Spleen (tissue), 11 donors: ENCODE data around the gene PBX1. TPM values are rescaled to one million over a fixed set of nuclear protein-coding genes. Genes with fewer than 3 reads are reported as not detected.

ENCODE experiments used
- DNase-seq: peaks from one replicate; pipeline ENCODE4 v3.0.0-alpha.2; 2020
- H3K27ac ChIP-seq, 8 donors: fragments of 200-600 bp; sonication (generic) in 7 of 8; 1 replicate in 4 of 8; 2 replicates in 4 of 8; pipeline versions ENCODE4 v1.5.0 to v1.8.0; 2016 to 2021; ENCODE audit warnings: inconsistent platforms in 4 of 8, mild to moderate bottlenecking in 4 of 8, moderate library complexity in 1 of 8
- H3K27me3 ChIP-seq, 7 donors: fragments of 200-600 bp; sonication (generic) in 6 of 7; replicated peaks in 1 of 7; 1 replicate in 4 of 7; 2 replicates in 3 of 7; pipeline versions ENCODE4 v1.5.0 to v1.8.0; 2016 to 2021; ENCODE audit warnings: inconsistent platforms in 3 of 7, mild to moderate bottlenecking in 1 of 7
- H3K36me3 ChIP-seq, 6 donors: fragments of 200-600 bp; sonication (generic) in 5 of 6; 1 replicate in 4 of 6; 2 replicates in 2 of 6; pipeline versions ENCODE4 v1.5.0 to v1.8.0; 2016 to 2021; ENCODE audit warnings: inconsistent platforms in 2 of 6
- H3K4me1 ChIP-seq, 6 donors: fragments of 200-600 bp; sonication (generic) in 5 of 6; 1 replicate in 3 of 6; 2 replicates in 3 of 6; pipeline versions ENCODE4 v1.5.0 to v1.8.0; 2016 to 2021; ENCODE audit warnings: inconsistent platforms in 3 of 6
- H3K4me3 ChIP-seq, 8 donors: fragments of 200-600 bp; sonication (generic) in 7 of 8; 1 replicate in 4 of 8; 2 replicates in 4 of 8; pipeline versions ENCODE4 v1.5.0 to v1.8.0; 2016 to 2021; ENCODE audit warnings: inconsistent platforms in 4 of 8, mild to moderate bottlenecking in 4 of 8, moderate library complexity in 2 of 8
- H3K9me3 ChIP-seq, 8 donors: fragments of 200-600 bp; sonication (generic) in 7 of 8; 1 replicate in 4 of 8; 2 replicates in 4 of 8; pipeline versions ENCODE4 v1.5.0 to v1.8.0; 2016 to 2021; ENCODE audit warnings: inconsistent platforms in 4 of 8
- CTCF ChIP-seq, 11 experiments: fragments of 200-600 bp in 7 of 11; fragments of 450-650 bp in 4 of 11; sonication (generic) in 4 of 11; IDR thresholded peaks in 8 of 11; conservative IDR thresholded peaks in 3 of 11; 1 replicate in 7 of 11; 2 replicates in 4 of 11; pipeline versions ENCODE4 v1.4.0 to v1.8.0; 2016 to 2021; ENCODE audit warnings: antibody characterized with exemption in 11 of 11, inconsistent platforms in 4 of 11, mild to moderate bottlenecking in 1 of 11
- POLR2A ChIP-seq, 3 donors: fragments of 450-650 bp; IDR thresholded peaks; one replicate each; pipeline ENCODE4 v1.5.1; 2017; ENCODE audit warnings: antibody characterized with exemption in 3 of 3, mild to moderate bottlenecking in 1 of 3
- POLR2AphosphoS5 ChIP-seq, 3 donors: sonication (generic); formaldehyde crosslinking; IDR thresholded peaks; one replicate each; pipeline ENCODE4 v1.5.1; 2017; ENCODE audit warnings: antibody characterized with exemption in 3 of 3
- WGBS, 5 donors: extraction: QIAGEN DNeasy Blood & Tissue Kit in 3 of 5; methylation state at CpG; one replicate each; pipeline versions ENCODE4 v1.1.5 to v1.1.7; 2013 to 2018; 5-methylcytosine and 5-hydroxymethylcytosine counted together
- intact Hi-C: fragments of 100-400 bp; cut with DNase I; formaldehyde crosslinking; loops from one replicate; pipeline ENCODE4 v1.15.0; 2023; ENCODE audit warnings: low total_unique reads
- polyA plus RNA-seq, 3 donors: library from polyadenylated mRNA; stranded (reverse); fragments of 200-250 nt; gene quantifications; one replicate each; pipeline ENCODE4 v1.2.1, GENCODE V29; 2013
- total RNA-seq, 7 donors: library from RNA; depleted of rRNA in 3 of 7; stranded (reverse); fragments of >200 nt in 3 of 7; fragmentation: NEBNext Ultra II Directional in 4 of 7; extraction: Animal tissue kit (Norgen Biotek cat#: 25700) in 4 of 7; gene quantifications; one replicate each; pipeline versions ENCODE4 v1.1.0 to v1.2.1, GENCODE V29; 2016 to 2021
- donor health status: healthy with polysubstance abuse.
- donor health status: DM: no; HTN: no; CAD: no; lungs with moderate emphysema.
- donor health status: DM: no; HTN: no; CAD: no.
- donor health status: Bipolar disorder and iron deficiency.
- donor health status: healthy.
- donor health status: DM: no; HTN: no; CAD: no.
- donor health status: DM: yes; HTN: yes; CAD: no.

The PBX1 gene
- total and polyA plus RNA-seq, 10 donors = 3.4 to 79.5 (median 31.8) TPM

- TF ChIP-seq POLR2A (IDR thresholded peaks at IDR 0.05) = no peak
- Histone ChIP-seq H3K27me3 (no peaks in the 10 kb centered on the region), H3K27ac (no peak overlapping the region), H3K9me3 (no peaks in the 10 kb centered on the region), H3K4me1 (no peaks in the 10 kb centered on the region), H3K4me3 (no peak overlapping the region), H3K36me3 (no peaks in the 10 kb centered on the region)
- 82 to 94% (median 89%) methylated on average over 3 of the region's 3 CpGs for whole genome bisulfite sequencing, 5 donors
- intact Hi-C loops = no loop called here
- DNase-seq = no peak
Measured at GRCh38 chr1:164733070-164733469, 174.1 kb downstream of the PBX1 start.

- intact Hi-C loops = no loop called here
- H3K4me3 ChIP-seq = no peak overlapping the region
- DNase-seq = no peak
- H3K27me3 ChIP-seq = no peaks in the 10 kb centered on the region
- H3K4me1 ChIP-seq = no peaks in the 10 kb centered on the region
- TF ChIP-seq CTCF (IDR thresholded peaks at IDR 0.05 in 8 of 11, conservative IDR thresholded peaks at IDR 0.05 in 3 of 11) (no peak), POLR2A (IDR thresholded peaks at IDR 0.05) (no peak), POLR2AphosphoS5 (IDR thresholded peaks at IDR 0.05) (no peak)
- no peaks in the 10 kb centered on the region for H3K36me3 ChIP-seq
- H3K9me3 ChIP-seq = no peaks in the 10 kb centered on the region
- WGBS, 5 donors = 92 to 97% (median 95%) methylated on average over 4 of the region's 4 CpGs
- no peak overlapping the region for H3K27ac ChIP-seq
Measured at GRCh38 chr1:164733734-164734133, 174.8 kb downstream of the PBX1 start.

GRCh38 chr1:164735315-164736052 lies 176.5 kb downstream of the PBX1 start:
- intact Hi-C loops = no loop called here
- TF ChIP-seq POLR2A (IDR thresholded peaks at IDR 0.05) = no peak
- TF ChIP-seq POLR2AphosphoS5 (IDR thresholded peaks at IDR 0.05) = no peak
- no peak for TF ChIP-seq CTCF (IDR thresholded peaks at IDR 0.05 in 8 of 11, conservative IDR thresholded peaks at IDR 0.05 in 3 of 11)
- Histone ChIP-seq H3K27ac (no peak overlapping the region), H3K9me3 (no peaks in the 10 kb centered on the region), H3K4me3 (no peak overlapping the region), H3K4me1 (no peaks in the 10 kb centered on the region), H3K27me3 (no peaks in the 10 kb centered on the region), H3K36me3 (no peaks in the 10 kb centered on the region)
- 82 to 91% (median 89%) methylated on average over 6 to 7 of the region's 7 CpGs for WGBS, 5 donors
- DNase-seq = no peak

GRCh38 chr1:164736137-164736536 lies 177.2 kb downstream of the PBX1 start:
- Histone ChIP-seq H3K36me3 (no peaks in the 10 kb centered on the region), H3K9me3 (no peaks in the 10 kb centered on the region), H3K4me3 (no peak overlapping the region), H3K27me3 (no peaks in the 10 kb centered on the region), H3K4me1 (no peaks in the 10 kb centered on the region), H3K27ac (no peak overlapping the region)
- intact Hi-C loops = no loop called here
- 82 to 93% (median 87%) methylated on average over 8 of the region's 8 CpGs for WGBS, 5 donors
- DNase-seq = no peak
- TF ChIP-seq POLR2AphosphoS5 (IDR thresholded peaks at IDR 0.05) = no peak
- no peak for TF ChIP-seq POLR2A (IDR thresholded peaks at IDR 0.05)
- no peak for TF ChIP-seq CTCF (IDR thresholded peaks at IDR 0.05 in 8 of 11, conservative IDR thresholded peaks at IDR 0.05 in 3 of 11)
